Measurements from ENCODE around the gene CLEC12A.

DNA sequence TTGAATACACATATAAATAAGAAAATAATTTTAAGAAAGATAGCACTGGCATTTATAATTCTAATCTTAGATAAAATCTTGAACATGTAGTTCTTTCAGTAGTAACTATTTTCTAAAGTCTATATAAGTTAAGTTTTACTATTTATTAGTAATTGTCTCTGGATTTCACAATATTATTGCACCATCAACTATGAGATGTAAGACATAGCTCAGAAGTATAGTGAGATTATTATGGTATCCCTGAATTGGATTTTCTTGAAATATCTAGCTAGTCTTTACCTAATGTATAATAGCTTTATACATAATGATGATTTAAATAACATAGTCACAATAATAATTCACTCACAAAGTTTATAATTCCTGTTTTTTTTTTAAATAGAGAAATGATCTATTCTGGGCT, 6.7 kb downstream of the CLEC12A start:
- TF ChIP-seq, protein P1, sequence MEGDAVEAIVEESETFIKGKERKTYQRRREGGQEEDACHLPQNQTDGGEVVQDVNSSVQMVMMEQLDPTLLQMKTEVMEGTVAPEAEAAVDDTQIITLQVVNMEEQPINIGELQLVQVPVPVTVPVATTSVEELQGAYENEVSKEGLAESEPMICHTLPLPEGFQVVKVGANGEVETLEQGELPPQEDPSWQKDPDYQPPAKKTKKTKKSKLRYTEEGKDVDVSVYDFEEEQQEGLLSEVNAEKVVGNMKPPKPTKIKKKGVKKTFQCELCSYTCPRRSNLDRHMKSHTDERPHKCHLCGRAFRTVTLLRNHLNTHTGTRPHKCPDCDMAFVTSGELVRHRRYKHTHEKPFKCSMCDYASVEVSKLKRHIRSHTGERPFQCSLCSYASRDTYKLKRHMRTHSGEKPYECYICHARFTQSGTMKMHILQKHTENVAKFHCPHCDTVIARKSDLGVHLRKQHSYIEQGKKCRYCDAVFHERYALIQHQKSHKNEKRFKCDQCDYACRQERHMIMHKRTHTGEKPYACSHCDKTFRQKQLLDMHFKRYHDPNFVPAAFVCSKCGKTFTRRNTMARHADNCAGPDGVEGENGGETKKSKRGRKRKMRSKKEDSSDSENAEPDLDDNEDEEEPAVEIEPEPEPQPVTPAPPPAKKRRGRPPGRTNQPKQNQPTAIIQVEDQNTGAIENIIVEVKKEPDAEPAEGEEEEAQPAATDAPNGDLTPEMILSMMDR (CRISPR knock-in tag; IDR thresholded peaks at IDR 0.05), result no peak
- TF ChIP-seq POLR2AphosphoS2 (IDR thresholded peaks at IDR 0.05; ENCODE audit: low read depth, low read length), result no peak
- TF ChIP-seq, protein P2, sequence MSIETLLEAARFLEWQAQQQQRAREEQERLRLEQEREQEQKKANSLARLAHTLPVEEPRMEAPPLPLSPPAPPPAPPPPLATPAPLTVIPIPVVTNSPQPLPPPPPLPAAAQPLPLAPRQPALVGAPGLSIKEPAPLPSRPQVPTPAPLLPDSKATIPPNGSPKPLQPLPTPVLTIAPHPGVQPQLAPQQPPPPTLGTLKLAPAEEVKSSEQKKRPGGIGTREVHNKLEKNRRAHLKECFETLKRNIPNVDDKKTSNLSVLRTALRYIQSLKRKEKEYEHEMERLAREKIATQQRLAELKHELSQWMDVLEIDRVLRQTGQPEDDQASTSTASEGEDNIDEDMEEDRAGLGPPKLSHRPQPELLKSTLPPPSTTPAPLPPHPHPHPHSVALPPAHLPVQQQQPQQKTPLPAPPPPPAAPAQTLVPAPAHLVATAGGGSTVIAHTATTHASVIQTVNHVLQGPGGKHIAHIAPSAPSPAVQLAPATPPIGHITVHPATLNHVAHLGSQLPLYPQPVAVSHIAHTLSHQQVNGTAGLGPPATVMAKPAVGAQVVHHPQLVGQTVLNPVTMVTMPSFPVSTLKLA (IDR thresholded peaks at IDR 0.05), result no peak
- TF ChIP-seq, protein P3, sequence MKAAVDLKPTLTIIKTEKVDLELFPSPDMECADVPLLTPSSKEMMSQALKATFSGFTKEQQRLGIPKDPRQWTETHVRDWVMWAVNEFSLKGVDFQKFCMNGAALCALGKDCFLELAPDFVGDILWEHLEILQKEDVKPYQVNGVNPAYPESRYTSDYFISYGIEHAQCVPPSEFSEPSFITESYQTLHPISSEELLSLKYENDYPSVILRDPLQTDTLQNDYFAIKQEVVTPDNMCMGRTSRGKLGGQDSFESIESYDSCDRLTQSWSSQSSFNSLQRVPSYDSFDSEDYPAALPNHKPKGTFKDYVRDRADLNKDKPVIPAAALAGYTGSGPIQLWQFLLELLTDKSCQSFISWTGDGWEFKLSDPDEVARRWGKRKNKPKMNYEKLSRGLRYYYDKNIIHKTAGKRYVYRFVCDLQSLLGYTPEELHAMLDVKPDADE (CRISPR knock-in tag; IDR thresholded peaks at IDR 0.05), result no peak
- TF ChIP-seq DPF2 (CRISPR knock-in tag; IDR thresholded peaks at IDR 0.05; ENCODE audit: borderline replicate concordance, low read depth), result no peak
- TF ChIP-seq, protein P4, sequence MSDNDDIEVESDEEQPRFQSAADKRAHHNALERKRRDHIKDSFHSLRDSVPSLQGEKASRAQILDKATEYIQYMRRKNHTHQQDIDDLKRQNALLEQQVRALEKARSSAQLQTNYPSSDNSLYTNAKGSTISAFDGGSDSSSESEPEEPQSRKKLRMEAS (IDR thresholded peaks at IDR 0.05), result no peak
- TF ChIP-seq RBAK (CRISPR knock-in tag; IDR thresholded peaks at IDR 0.05), result no peak

All from HepG2 (cell line).